Hematopoietic multipotent progenitor cell treated with erythropoietin and hydrocortisone succinate and interleukin-3 and kit ligand, for 4 days (in vitro differentiated cells): ENCODE data around the gene COL15A1.

Experiments
- DNase-seq: peaks from one replicate; pipeline ENCODE4 v3.0.0-alpha.2; 2015

The COL15A1 gene

GRCh38 chr9:98951967-98952366 lies 8.3 kb downstream of the COL15A1 start:
- DNase-seq: no peak

GRCh38 chr9:98953581-98954243 lies 10.0 kb downstream of the COL15A1 start:
- no peak for DNase-seq

- DNase-seq: no peak
Observed at GRCh38 chr9:98954244-98954610, 10.5 kb downstream of the COL15A1 start.

- no peak for DNase-seq
Observed at GRCh38 chr9:98955259-98955658, 11.6 kb downstream of the COL15A1 start.

- no peak for DNase-seq
Observed at GRCh38 chr9:98957826-98958225, 14.1 kb downstream of the COL15A1 start.

- DNase-seq: no peak
Observed at GRCh38 chr9:98958271-98958984, 14.7 kb downstream of the COL15A1 start.

- DNase-seq: no peak
Observed at GRCh38 chr9:98960409-98960808, 16.7 kb downstream of the COL15A1 start.

GRCh38 chr9:98961513-98962180 lies 17.9 kb downstream of the COL15A1 start:
- no peak for DNase-seq

GRCh38 chr9:98962181-98962560 lies 18.5 kb downstream of the COL15A1 start:
- no peak for DNase-seq

- no peak for DNase-seq
Observed at GRCh38 chr9:98962861-98963260, 19.2 kb downstream of the COL15A1 start.

GRCh38 chr9:98964201-98964600 lies 20.5 kb downstream of the COL15A1 start:
- DNase-seq: no peak

- DNase-seq: no peak
Observed at GRCh38 chr9:98964911-98965336, 21.2 kb downstream of the COL15A1 start.

- no peak for DNase-seq
Observed at GRCh38 chr9:98966676-98967075, 23.0 kb downstream of the COL15A1 start.

- no peak for DNase-seq
Observed at GRCh38 chr9:98967257-98967656, 23.6 kb downstream of the COL15A1 start.

GRCh38 chr9:98967680-98968079 lies 24.0 kb downstream of the COL15A1 start:
- DNase-seq: no peak

GRCh38 chr9:98968601-98969337 lies 25.1 kb downstream of the COL15A1 start:
- DNase-seq: no peak

GRCh38 chr9:98970532-98971041 lies 26.9 kb downstream of the COL15A1 start:
- no peak for DNase-seq

GRCh38 chr9:98971168-98971914 lies 27.6 kb downstream of the COL15A1 start:
- no peak for DNase-seq

GRCh38 chr9:98971915-98972223 lies 28.2 kb downstream of the COL15A1 start:
- no peak for DNase-seq

GRCh38 chr9:98972716-98973115 lies 29.0 kb downstream of the COL15A1 start:
- no peak for DNase-seq

GRCh38 chr9:98973171-98973570 lies 29.5 kb downstream of the COL15A1 start:
- no peak for DNase-seq

GRCh38 chr9:98973576-98973975 lies 29.9 kb downstream of the COL15A1 start:
- no peak for DNase-seq

GRCh38 chr9:98974106-98974505 lies 30.4 kb downstream of the COL15A1 start:
- DNase-seq: no peak
